ENCODE measurements around the gene NPHP4. TPM values are rescaled to one million over a fixed set of nuclear protein-coding genes. Genes with fewer than 3 reads are reported as not detected.

NPHP4 gene
- total RNA-seq, 2 donors from 2014 or later = 11.4 to 32.2 TPM

GRCh38 chr1:6006882-6007281 lies 14.7 kb upstream of the NPHP4 start:
- Histone ChIP-seq H3K4me1 (replicated peaks) (no peaks in the 10 kb centered on the region), H3K27ac (no peak overlapping the region), H3K9me3 (no peaks in the 10 kb centered on the region), H3K27me3 (replicated peaks; ENCODE audit: insufficient read depth) (no peaks in the 10 kb centered on the region), H3K36me3 (no peaks in the 10 kb centered on the region), H3K4me3 (no peak overlapping the region)
- intact Hi-C loops (cut with DNase I) = no loop called here
- no peak for DNase-seq (ENCODE audit: low spot score)
- TF ChIP-seq CTCF (IDR thresholded peaks at IDR 0.05) = no peak
- TF ChIP-seq POLR2A (IDR thresholded peaks at IDR 0.05) = no peak
- TF ChIP-seq POLR2AphosphoS5 (IDR thresholded peaks at IDR 0.05) = no peak
- WGBS = 83% methylated on average over 12 of the region's 12 CpGs

- Histone ChIP-seq H3K27me3 (replicated peaks; ENCODE audit: insufficient read depth) (no peaks in the 10 kb centered on the region), H3K4me3 (no peak overlapping the region), H3K27ac (no peak overlapping the region), H3K36me3 (no peaks in the 10 kb centered on the region), H3K9me3 (no peaks in the 10 kb centered on the region), H3K4me1 (replicated peaks) (no peaks in the 10 kb centered on the region)
- TF ChIP-seq CTCF (IDR thresholded peaks at IDR 0.05) (no peak), POLR2AphosphoS5 (IDR thresholded peaks at IDR 0.05) (no peak), POLR2A (IDR thresholded peaks at IDR 0.05) (no peak)
- DNase-seq (ENCODE audit: low spot score) = no peak
- intact Hi-C loops (cut with DNase I) = no loop called here
- 79% methylated on average over 10 of the region's 10 CpGs for WGBS
These were observed 13.2 kb upstream of the NPHP4 start for GRCh38 chr1:6005276-6005917.

GRCh38 chr1:6004412-6005123 lies 12.3 kb upstream of the NPHP4 start:
- Histone ChIP-seq H3K27ac (no peak overlapping the region), H3K4me3 (no peak overlapping the region), H3K9me3 (no peaks in the 10 kb centered on the region), H3K36me3 (no peaks in the 10 kb centered on the region), H3K4me1 (replicated peaks) (no peaks in the 10 kb centered on the region), H3K27me3 (replicated peaks; ENCODE audit: insufficient read depth) (no peaks in the 10 kb centered on the region)
- DNase-seq (ENCODE audit: low spot score) = no peak
- TF ChIP-seq CTCF (IDR thresholded peaks at IDR 0.05) = no peak
- TF ChIP-seq POLR2AphosphoS5 (IDR thresholded peaks at IDR 0.05) = no peak
- no peak for TF ChIP-seq POLR2A (IDR thresholded peaks at IDR 0.05)
- intact Hi-C loops (cut with DNase I) = no loop called here
- WGBS = 95% methylated on average over 9 of the region's 11 CpGs

- TF ChIP-seq POLR2AphosphoS5 (IDR thresholded peaks at IDR 0.05) (no peak), CTCF (IDR thresholded peaks at IDR 0.05) (no peak), POLR2A (IDR thresholded peaks at IDR 0.05) (no peak)
- 61% methylated on average over 24 of the region's 24 CpGs for WGBS
- intact Hi-C loops (cut with DNase I) = no loop called here
These were observed 11.6 kb upstream of the NPHP4 start for GRCh38 chr1:6003568-6004411.

More at GRCh38 chr1:6003568-6004411, 11.6 kb upstream of the NPHP4 start:
- Histone ChIP-seq H3K9me3 (no peaks in the 10 kb centered on the region), H3K27ac (no peak overlapping the region), H3K4me3 (no peak overlapping the region), H3K27me3 (replicated peaks; ENCODE audit: insufficient read depth) (no peaks in the 10 kb centered on the region), H3K36me3 (no peaks in the 10 kb centered on the region), H3K4me1 (replicated peaks) (no peaks in the 10 kb centered on the region)
- DNase-seq (ENCODE audit: low spot score) = no peak
